Neural cell (in vitro differentiated cells): ENCODE results near the gene GPC1.

ENCODE experiments used
- EZH2 ChIP-seq: fragments of 200-600, 300-800 bp; shearing (Covaris generic), sonication (generic); IDR thresholded peaks from 2 replicates; pipeline ENCODE4 v1.6.1; 2014; ENCODE audit warnings: antibody characterized with exemption, low read length, borderline replicate concordance, mild to moderate bottlenecking; ENCODE audit not compliant: insufficient read depth, poor library complexity, severe bottlenecking
- POLR2AphosphoS5 ChIP-seq: IDR thresholded peaks from 2 replicates; pipeline ENCODE4 v1.6.1; 2012
- TF ChIP-seq, protein P1 (sequence below): fragments of 450-650 bp; IDR thresholded peaks from 2 replicates; pipeline ENCODE4 v1.5.1; 2014; ENCODE audit warnings: antibody characterized with exemption, mild to moderate bottlenecking, moderate library complexity; ENCODE audit not compliant: poor library complexity, severe bottlenecking

DNA sequence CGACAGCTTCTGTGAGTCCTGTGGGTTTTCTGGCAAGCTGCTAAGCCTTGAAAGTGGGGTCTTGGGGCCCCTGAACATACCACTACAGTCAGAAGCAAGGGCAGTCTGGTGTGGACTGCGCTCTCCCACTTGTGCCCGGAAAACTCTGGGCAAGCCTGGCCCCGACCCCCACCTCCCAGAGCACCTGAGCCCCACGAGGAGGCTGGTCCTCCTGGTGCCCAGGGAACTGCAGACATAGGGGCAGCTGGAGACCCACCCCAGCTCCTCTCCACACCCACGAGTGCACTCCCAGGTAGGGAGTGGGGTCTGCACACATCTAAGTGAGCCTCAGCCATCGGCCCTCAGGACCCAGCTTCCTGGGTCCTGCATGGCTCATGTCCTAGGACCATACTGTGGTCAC, 16.2 kb upstream of the GPC1 start:
- TF ChIP-seq, protein P1, sequence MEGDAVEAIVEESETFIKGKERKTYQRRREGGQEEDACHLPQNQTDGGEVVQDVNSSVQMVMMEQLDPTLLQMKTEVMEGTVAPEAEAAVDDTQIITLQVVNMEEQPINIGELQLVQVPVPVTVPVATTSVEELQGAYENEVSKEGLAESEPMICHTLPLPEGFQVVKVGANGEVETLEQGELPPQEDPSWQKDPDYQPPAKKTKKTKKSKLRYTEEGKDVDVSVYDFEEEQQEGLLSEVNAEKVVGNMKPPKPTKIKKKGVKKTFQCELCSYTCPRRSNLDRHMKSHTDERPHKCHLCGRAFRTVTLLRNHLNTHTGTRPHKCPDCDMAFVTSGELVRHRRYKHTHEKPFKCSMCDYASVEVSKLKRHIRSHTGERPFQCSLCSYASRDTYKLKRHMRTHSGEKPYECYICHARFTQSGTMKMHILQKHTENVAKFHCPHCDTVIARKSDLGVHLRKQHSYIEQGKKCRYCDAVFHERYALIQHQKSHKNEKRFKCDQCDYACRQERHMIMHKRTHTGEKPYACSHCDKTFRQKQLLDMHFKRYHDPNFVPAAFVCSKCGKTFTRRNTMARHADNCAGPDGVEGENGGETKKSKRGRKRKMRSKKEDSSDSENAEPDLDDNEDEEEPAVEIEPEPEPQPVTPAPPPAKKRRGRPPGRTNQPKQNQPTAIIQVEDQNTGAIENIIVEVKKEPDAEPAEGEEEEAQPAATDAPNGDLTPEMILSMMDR = no peak
- TF ChIP-seq EZH2 (no peak), POLR2AphosphoS5 (no peak)
